Stimulated activated naive CD4-positive, alpha-beta T cell (primary cell): Measurements from ENCODE around the gene PDXP.
"Not testable (repeated sequence)": the region's sequence is repeated elsewhere in the genome, so short reads cannot be mapped to it uniquely, and the experiment has no call there.

ENCODE experiments used
- DNase-seq, 6 experiments: peaks; one replicate each; lab custom pipeline; 2025; lab: John Stamatoyannopoulos, UW

PDXP gene

GRCh38 chr22:37658133-37659065, at the start of gene PDXP:
Gene PDXP, plus strand, starts transcription at chr22:37658723. Its CDS starts 60 bp downstream, at chr22:37658783.
- DNase-seq: peak; percentile 95 to 98 (median 98)

- peak in 1 of 6 experiments; percentile 26 for DNase-seq
Observed at GRCh38 chr22:37609240-37610152, 49.0 kb upstream of the PDXP start.

- DNase-seq: not testable (repeated sequence)
Observed at GRCh38 chr22:37610153-37610475, 48.4 kb upstream of the PDXP start.

GRCh38 chr22:37610480-37611129, 47.9 kb upstream of the PDXP start:
- DNase-seq: no peak

- no peak for DNase-seq
Observed at GRCh38 chr22:37611207-37611606, 47.3 kb upstream of the PDXP start.

- DNase-seq: no peak
Observed at GRCh38 chr22:37616201-37617083, 42.1 kb upstream of the PDXP start.

GRCh38 chr22:37617431-37617830, 41.1 kb upstream of the PDXP start:
- no peak for DNase-seq

- no peak for DNase-seq
Observed at GRCh38 chr22:37618072-37618656, 40.4 kb upstream of the PDXP start.

- DNase-seq: no peak
Observed at GRCh38 chr22:37618674-37619073, 39.8 kb upstream of the PDXP start.

GRCh38 chr22:37619991-37620390, 38.5 kb upstream of the PDXP start:
- no peak for DNase-seq

- no peak for DNase-seq
Observed at GRCh38 chr22:37621352-37621860, 37.1 kb upstream of the PDXP start.

GRCh38 chr22:37623075-37624016, 35.2 kb upstream of the PDXP start:
- peak; percentile 52 to 79 (median 70) for DNase-seq

GRCh38 chr22:37624017-37624365, 34.5 kb upstream of the PDXP start:
- DNase-seq: no peak

GRCh38 chr22:37624876-37625275, 33.6 kb upstream of the PDXP start:
- no peak for DNase-seq

- no peak for DNase-seq
Observed at GRCh38 chr22:37625737-37626136, 32.8 kb upstream of the PDXP start.

- no peak for DNase-seq
Observed at GRCh38 chr22:37626144-37626543, 32.4 kb upstream of the PDXP start.

GRCh38 chr22:37626556-37627075, 31.9 kb upstream of the PDXP start:
- no peak for DNase-seq

- DNase-seq: peak in 1 of 6 experiments; percentile 67
Observed at GRCh38 chr22:37627121-37627520, 31.4 kb upstream of the PDXP start.

GRCh38 chr22:37627545-37627944, 31.0 kb upstream of the PDXP start:
- peak; percentile 40 to 71 (median 60) for DNase-seq
